Dedifferentiated amniotic fluid mesenchymal stem cell (primary cell): ENCODE measurements around the gene NSFL1C.
A peak's percentile ranks its signal among the peaks of the same experiment; 100 is the strongest.
"Not testable (repeated sequence)": the region's sequence is repeated elsewhere in the genome, so short reads cannot be mapped to it uniquely, and the experiment has no call there.

ENCODE experiments used
- DNase-seq: peaks from one replicate; pipeline ENCODE4 v3.0.0-alpha.2; 2016; ENCODE audit errors: extremely low spot score

Gene NSFL1C

DNA sequence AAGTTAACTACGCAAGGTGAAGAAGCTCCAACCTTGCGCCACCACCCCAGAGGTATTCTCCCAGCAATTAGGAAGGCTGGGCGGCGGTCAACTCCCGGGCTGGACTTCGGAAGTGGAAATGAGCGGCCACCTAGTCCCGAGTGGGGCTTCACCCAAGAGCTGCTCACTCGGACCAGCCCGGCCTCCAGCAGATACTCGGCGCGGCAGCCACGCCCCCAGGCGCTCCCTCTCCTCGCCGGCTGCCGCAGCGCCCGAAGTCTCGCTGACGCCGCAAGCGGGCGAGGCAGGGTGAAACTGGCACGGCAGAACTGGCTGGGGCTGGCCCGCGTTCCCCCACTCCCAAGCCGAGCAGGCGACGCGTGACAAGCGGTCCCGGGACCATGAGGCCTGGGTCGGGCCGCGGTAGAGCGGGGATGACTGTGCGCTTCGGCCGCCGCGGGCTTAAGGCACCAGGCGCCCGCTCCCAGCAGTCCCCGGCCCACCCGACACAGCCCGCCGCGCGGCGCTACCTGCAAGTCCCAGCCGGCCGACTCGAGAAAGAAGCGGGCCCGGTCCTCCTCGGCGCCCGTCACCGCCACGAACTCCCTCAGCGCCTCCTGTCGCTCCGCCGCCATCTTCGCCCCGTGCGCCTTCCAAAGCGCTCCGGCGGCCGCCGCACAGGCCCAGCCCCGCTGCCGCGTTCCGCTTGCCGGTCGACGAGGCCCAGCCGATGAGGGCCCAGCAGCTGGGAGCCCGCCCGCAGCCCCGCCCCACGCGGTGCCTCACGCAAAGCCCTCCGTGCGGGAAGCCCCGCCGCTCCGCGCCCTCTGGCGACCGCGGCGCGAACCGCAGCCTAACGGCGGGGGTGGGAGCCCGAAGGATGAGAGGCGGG lies at the start of gene NSFL1C:
NSFL1C (minus strand) TSS at position 639 of the 871 bp plus-strand sequence; CDS start at position 614, 25 bp downstream.
- DNase-seq, result peak; percentile 87

- no peak for DNase-seq
Observed at GRCh38 chr20:1513801-1514200, 47.2 kb upstream of the NSFL1C start.

DNA sequence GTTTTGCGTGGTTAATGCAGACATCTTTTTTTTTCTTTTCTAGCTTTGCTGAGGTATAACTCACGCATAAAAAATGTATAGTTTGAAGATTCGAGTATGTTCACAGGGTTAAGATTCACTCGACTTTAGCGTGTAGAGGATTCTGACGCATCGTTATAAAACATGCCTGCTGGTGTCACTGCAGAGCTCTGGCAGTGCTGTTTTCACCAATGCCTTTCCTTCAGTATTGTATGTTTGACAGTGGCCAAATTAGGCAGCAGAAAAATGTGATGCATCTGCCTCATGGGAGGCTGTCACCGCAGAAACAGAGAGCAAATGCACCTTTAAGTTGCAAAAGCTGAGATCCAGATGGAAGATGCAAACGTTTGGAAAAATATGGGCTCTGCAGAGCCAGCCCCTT lies 42.6 kb upstream of the NSFL1C start:
- no peak for DNase-seq

GRCh38 chr20:1508574-1508973 lies 41.9 kb upstream of the NSFL1C start:
- no peak for DNase-seq

DNA sequence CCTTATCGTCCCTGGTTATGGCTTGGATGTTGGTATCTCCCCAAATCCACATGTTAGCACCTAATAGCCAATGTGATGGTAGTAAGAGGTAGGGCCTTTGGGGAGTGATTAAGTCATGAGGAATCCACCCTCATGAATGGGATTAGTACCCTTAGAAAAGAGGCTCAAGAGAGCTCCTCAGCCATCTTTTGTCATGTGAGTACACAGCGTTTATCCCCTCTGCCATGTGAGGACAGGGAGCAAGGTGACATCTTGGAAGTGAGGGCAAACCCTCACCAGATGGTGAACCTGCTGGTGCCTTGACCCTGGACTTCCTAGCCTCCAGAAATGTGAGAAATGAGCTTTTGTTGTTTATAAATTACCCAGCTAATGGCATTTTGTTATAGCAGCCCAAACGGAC lies 40.6 kb upstream of the NSFL1C start:
- no peak for DNase-seq

DNA sequence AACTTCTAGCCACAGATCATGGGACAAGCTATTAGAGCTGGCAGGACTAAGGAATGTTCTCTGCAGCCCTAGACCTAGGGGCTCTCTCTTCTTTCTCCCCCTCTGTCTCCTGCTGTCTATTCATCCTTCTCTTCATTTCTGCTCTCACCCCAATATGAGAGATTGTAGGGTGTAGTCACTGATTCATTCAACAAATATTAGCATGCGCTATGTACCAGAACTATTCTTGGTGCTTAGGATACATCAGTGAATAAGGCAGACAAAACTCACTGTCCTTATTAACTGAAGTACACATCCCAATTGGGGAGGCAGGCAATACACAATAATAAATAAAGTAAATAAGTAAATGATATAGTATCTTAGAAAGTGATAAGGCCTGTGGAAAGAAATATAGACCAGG lies 39.2 kb upstream of the NSFL1C start:
- no peak for DNase-seq

GRCh38 chr20:1505361-1505760 lies 38.7 kb upstream of the NSFL1C start:
- DNase-seq, result no peak

DNA sequence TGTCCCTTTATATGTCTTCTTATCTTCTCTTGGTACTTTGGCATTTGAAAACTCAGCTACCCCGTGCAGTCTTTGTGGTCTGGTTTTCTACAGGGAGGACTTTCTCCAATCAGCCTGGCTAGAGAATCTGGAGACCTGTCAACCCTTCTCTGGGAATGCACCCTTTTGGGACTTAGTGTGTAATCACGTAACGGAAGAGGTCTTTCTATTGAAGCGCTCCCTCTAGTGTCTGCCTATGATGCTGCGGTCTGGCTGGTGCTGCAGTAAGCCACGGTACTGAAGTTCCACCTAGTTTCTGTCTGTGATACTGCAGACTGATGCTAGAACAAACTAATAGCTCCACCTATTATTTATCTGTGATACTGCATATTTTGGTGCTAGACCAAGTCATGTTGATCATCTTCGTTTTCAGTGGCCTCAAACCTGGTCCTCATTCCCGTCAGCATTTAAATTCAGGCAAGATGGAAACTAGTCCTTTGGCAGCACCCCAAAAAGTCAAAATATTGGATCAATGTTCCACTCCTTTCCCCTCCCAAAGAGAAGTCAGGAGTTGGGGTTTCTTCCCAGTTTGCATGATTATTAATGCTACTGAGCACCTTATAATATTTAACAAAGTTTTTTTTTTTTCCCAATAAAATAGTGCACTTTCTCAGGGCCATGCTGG lies 37.0 kb upstream of the NSFL1C start:
- DNase-seq, result peak; percentile 89

GRCh38 chr20:1500496-1500895 lies 33.8 kb upstream of the NSFL1C start:
- no peak for DNase-seq

- DNase-seq, result no peak
Observed at GRCh38 chr20:1499528-1500420, 33.1 kb upstream of the NSFL1C start.

DNA sequence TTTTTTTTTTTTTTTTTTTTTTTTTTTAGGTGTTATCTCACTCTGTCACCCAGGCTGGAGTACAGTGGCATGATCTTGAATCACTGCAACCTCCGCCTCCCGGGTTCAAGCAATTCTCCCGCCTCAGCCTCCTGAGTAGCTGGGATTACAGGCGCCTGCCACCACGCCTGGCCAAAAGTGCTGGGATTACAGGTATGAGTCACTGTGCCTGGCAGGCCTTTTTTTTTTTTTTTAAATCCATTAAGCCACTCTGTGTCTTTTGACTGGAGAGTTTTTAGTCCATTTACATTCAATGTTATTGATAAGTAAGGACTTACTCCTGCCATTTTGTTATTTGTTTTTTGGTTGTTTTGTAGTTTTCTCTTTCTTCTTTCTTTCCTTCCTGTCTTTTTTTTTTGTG lies 30.7 kb upstream of the NSFL1C start:
- not testable (repeated sequence) for DNase-seq

GRCh38 chr20:1496930-1497329 lies 30.3 kb upstream of the NSFL1C start:
- DNase-seq, result no peak

- no peak for DNase-seq
Observed at GRCh38 chr20:1494436-1494835, 27.8 kb upstream of the NSFL1C start.

- DNase-seq, result no peak
Observed at GRCh38 chr20:1493536-1493935, 26.9 kb upstream of the NSFL1C start.

GRCh38 chr20:1491860-1492642 lies 25.4 kb upstream of the NSFL1C start:
- no peak for DNase-seq

GRCh38 chr20:1491281-1491840 lies 24.7 kb upstream of the NSFL1C start, which contains the start of gene SIRPB2:
SIRPB2 (minus strand) TSS chr20:1491420; CDS start chr20:1491359, 61 bp downstream.
- DNase-seq, result no peak

DNA sequence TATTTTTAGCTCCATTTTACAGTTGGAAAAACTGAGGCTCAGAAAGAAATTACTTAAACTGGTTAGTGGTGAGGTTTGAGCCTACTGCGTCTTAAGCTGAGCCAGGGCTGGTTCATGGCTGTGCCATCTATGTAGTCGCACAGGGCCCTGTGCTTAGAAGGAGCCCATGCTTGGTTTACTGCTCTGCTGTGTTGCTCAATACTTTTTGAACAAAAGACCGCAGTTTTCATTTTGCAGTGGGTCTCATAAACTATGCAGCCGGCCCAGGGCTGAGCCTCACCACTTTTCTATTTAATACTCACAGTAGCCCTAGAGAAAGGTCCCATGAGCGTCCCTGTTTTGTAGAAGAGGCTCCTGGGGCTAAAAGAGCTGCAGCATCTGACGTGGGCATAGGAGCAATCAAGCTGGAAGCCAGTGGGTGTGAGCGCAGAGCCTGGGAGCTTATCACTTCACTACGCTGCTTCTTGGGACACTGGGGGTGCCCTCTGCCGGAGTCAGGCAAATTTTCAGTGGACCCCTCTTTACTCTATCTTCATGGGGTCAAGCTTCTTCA lies 24.1 kb upstream of the NSFL1C start:
- no peak for DNase-seq

- peak; percentile 73 for DNase-seq
Observed at GRCh38 chr20:1489764-1490436, 23.3 kb upstream of the NSFL1C start.

GRCh38 chr20:1489325-1489724 lies 22.7 kb upstream of the NSFL1C start:
- DNase-seq, result no peak

- no peak for DNase-seq
Observed at GRCh38 chr20:1486566-1486965, 19.9 kb upstream of the NSFL1C start.
